Ascending aorta (tissue), 2 donors: ENCODE data around the gene STIM2. TPM values are rescaled to one million over a fixed set of nuclear protein-coding genes. Genes with fewer than 3 reads are reported as not detected.

ENCODE experiments used
- DNase-seq, 2 donors: peaks; one replicate each; pipeline ENCODE4 v3.0.0-alpha.2; 2019; ENCODE audit warnings: low spot score in 2 of 2
- H3K27ac ChIP-seq, 2 donors: fragments of 200-600 bp; sonication (generic); one replicate each; pipeline ENCODE4 v1.5.1; 2016 to 2017; ENCODE audit warnings: mild to moderate bottlenecking in 1 of 2
- H3K27me3 ChIP-seq: fragments of 200-600 bp; sonication (generic); one replicate; pipeline ENCODE4 v1.5.1; 2017
- H3K36me3 ChIP-seq, 2 donors: fragments of 200-600 bp; sonication (generic); one replicate each; pipeline ENCODE4 v1.5.1; 2016
- H3K4me1 ChIP-seq, 2 donors: fragments of 200-600 bp; sonication (generic); one replicate each; pipeline ENCODE4 v1.5.1; 2016 to 2017; ENCODE audit warnings: mild to moderate bottlenecking in 1 of 2
- H3K4me3 ChIP-seq, 2 donors: fragments of 200-600 bp; sonication (generic); one replicate each; pipeline ENCODE4 v1.5.1; 2016 to 2017; ENCODE audit warnings: mild to moderate bottlenecking in 1 of 2
- H3K9me3 ChIP-seq, 2 donors: fragments of 200-600 bp; sonication (generic); one replicate each; pipeline ENCODE4 v1.5.1; 2016
- intact Hi-C: fragments of 100-400 bp; cut with DNase I; formaldehyde crosslinking; loops from one replicate; pipeline ENCODE4 v1.15.1; 2023
- total RNA-seq: library from RNA; depleted of rRNA; stranded (reverse); fragments of >200 nt; gene quantifications from one replicate; pipeline ENCODE4 v1.1.0, GENCODE V29; 2016
- TF ChIP-seq, protein P1 (sequence below), 3 experiments: fragments of 200-600 bp in 2 of 3; fragments of 450-650 bp in 1 of 3; sonication (generic) in 2 of 3; IDR thresholded peaks; one replicate each; pipeline ENCODE4 v1.5.1; 2016 to 2019; ENCODE audit warnings: antibody characterized with exemption in 3 of 3, mild to moderate bottlenecking in 1 of 3, moderate library complexity in 1 of 3

STIM2 gene
- total RNA-seq, 1 donor from 2014 or later: 17.2 TPM

DNA sequence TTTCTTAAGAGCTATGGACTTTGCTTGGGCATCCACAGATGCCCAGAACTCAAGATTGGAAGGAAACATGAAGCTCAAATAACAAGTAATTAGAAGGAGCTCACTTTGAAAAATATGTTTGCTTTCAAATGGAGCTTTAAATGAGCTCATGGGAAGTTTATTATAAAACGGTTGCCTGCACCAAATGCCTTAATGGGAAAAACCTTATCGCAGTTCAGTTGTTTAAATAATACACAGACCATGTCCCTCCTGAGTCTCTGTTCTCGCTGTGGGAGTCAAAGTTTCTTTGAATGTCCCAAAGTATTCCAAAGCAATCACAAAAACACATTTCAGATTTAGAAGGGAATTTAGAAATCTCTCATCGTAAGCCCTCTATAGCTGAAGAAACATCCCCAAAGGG is 31.6 kb upstream of the STIM2 start:
- Histone ChIP-seq H3K36me3 (no peaks in the 10 kb centered on the region), H3K4me3 (no peak overlapping the region), H3K27ac (no peak overlapping the region), H3K9me3 (no peaks in the 10 kb centered on the region), H3K27me3 (no peaks in the 10 kb centered on the region), H3K4me1 (no peaks in the 10 kb centered on the region)
- intact Hi-C loops: no loop called here
- DNase-seq: no peak
- TF ChIP-seq, protein P1, sequence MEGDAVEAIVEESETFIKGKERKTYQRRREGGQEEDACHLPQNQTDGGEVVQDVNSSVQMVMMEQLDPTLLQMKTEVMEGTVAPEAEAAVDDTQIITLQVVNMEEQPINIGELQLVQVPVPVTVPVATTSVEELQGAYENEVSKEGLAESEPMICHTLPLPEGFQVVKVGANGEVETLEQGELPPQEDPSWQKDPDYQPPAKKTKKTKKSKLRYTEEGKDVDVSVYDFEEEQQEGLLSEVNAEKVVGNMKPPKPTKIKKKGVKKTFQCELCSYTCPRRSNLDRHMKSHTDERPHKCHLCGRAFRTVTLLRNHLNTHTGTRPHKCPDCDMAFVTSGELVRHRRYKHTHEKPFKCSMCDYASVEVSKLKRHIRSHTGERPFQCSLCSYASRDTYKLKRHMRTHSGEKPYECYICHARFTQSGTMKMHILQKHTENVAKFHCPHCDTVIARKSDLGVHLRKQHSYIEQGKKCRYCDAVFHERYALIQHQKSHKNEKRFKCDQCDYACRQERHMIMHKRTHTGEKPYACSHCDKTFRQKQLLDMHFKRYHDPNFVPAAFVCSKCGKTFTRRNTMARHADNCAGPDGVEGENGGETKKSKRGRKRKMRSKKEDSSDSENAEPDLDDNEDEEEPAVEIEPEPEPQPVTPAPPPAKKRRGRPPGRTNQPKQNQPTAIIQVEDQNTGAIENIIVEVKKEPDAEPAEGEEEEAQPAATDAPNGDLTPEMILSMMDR (IDR thresholded peaks at IDR 0.05): no peak

DNA sequence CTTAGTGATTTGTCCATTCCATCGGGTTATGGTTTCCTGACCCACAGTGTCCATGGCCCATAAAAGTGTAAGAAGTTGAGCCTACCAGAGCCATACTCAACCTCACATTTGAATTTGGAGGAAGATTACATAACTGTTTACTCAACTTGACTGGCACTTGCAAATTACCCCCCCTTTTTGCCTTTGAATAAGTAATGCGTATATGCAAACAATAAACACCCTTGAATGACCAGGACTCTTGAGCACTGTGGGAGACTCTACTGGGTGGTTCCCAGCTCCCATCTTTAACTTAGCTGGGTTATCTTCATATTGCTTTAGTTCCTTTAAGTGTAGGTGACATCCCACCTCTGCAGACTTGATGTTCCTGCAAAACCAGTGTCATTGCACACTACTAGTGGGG is 30.6 kb upstream of the STIM2 start:
- TF ChIP-seq, protein P1 (IDR thresholded peaks at IDR 0.05): no peak
- Histone ChIP-seq H3K9me3 (no peaks in the 10 kb centered on the region), H3K36me3 (no peaks in the 10 kb centered on the region), H3K27ac (no peak overlapping the region), H3K4me1 (no peaks in the 10 kb centered on the region), H3K27me3 (no peaks in the 10 kb centered on the region), H3K4me3 (no peak overlapping the region)
- no peak for DNase-seq
- intact Hi-C loops: no loop called here

DNA sequence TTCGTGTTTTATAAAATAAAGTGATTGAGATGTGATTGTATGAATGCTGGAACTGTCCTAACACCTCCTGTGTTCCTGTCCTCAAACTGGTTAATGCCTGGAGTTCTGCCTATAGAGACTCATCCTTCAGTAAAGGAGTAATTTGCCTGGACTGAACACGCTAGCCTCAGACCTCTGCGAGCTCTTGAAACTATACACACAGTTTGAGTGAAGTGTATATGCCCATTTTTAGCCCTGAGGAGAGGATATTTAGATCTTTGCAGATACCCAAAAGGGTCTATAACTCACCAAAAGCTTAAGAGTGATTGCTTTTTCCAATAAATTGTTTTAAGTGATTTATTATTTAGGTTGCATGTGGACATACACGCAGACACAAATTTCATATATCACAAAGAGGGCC is 29.9 kb upstream of the STIM2 start:
- no peak for DNase-seq
- Histone ChIP-seq H3K4me1 (no peaks in the 10 kb centered on the region), H3K9me3 (no peaks in the 10 kb centered on the region), H3K36me3 (no peaks in the 10 kb centered on the region), H3K27me3 (no peaks in the 10 kb centered on the region), H3K4me3 (no peak overlapping the region), H3K27ac (no peak overlapping the region)
- TF ChIP-seq, protein P1 (IDR thresholded peaks at IDR 0.05): no peak
- intact Hi-C loops: no loop called here

DNA sequence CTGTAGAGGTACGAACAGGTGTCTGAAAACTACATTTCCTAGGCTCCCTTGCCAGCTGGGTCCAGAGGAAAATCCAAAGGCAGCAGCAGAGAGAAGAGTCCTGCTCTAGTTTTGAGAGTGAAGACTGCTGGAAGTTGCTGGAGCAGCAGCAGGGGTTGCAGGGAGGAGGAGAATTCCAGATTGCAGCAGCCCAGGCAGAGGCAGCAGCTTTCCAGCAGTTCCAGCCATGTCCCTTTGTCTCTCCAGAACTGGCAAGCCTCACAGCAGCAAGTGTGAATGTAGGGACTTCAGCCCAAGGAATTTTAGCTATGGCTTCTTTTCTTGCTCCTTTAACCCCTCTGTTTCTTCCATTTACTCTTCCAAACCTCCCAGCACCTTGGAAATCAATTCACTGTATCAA is 24.1 kb upstream of the STIM2 start:
- no peaks in the 10 kb centered on the region for H3K4me1 ChIP-seq
- intact Hi-C loops: no loop called here
- TF ChIP-seq, protein P1 (IDR thresholded peaks at IDR 0.05): no peak
- H3K36me3 ChIP-seq: no peaks in the 10 kb centered on the region
- DNase-seq: no peak
- H3K4me3 ChIP-seq: no peak overlapping the region
- H3K9me3 ChIP-seq: no peaks in the 10 kb centered on the region
- no peak overlapping the region for H3K27ac ChIP-seq
- no peaks in the 10 kb centered on the region for H3K27me3 ChIP-seq

DNA sequence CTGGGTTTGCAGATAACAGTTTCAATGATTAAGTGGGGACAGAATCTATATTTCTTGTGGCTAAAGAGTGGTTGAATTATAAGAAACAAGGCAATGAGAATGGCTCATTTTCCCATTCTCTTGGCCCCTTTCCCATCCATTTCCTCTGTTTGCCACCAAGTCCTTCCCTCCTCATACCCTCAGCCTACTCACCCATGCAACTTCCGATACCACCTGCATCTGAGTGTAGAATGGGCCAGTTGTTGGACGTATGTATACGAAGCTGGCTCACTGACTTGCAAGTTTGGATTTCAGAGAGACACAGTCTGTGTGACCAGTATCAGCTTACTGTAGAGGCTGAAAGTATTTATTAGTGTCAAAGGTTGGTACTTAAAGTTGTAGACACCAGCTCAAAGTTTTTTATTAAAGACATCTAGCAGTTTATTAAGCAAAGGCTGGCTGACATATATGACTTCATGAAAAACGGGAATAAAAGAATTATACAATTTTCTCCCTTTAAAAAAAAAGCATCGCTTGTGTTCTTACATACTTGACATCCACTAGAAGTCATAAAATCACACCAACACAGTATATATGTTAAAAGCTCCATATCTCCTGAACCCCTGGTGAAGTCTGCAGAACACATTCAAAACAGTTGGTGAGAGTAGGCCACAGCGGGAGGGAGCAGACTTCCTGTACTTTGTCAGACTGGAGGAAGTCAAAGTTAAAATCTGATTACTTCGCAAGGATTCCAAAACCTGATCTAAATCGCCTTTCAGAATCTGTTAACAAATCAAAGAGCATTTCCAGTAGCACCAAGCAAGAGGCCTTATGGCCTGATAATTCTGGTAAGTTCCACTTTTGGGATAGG is 22.4 kb upstream of the STIM2 start:
- no peak overlapping the region for H3K4me3 ChIP-seq
- no peaks in the 10 kb centered on the region for H3K9me3 ChIP-seq
- no peak overlapping the region for H3K27ac ChIP-seq
- no peaks in the 10 kb centered on the region for H3K4me1 ChIP-seq
- no peaks in the 10 kb centered on the region for H3K36me3 ChIP-seq
- intact Hi-C loops: no loop called here
- no peak for DNase-seq
- H3K27me3 ChIP-seq: no peaks in the 10 kb centered on the region
- TF ChIP-seq, protein P1 (IDR thresholded peaks at IDR 0.05): no peak
